Spleen (tissue), 7 donors: Measurements from ENCODE around the gene NXN.

Experiments
- POLR2A ChIP-seq, 3 donors: fragments of 450-650 bp; IDR thresholded peaks; one replicate each; pipeline ENCODE4 v1.5.1; 2017; ENCODE audit warnings: antibody characterized with exemption in 3 of 3, mild to moderate bottlenecking in 1 of 3
- POLR2AphosphoS5 ChIP-seq, 3 donors: sonication (generic); formaldehyde crosslinking; IDR thresholded peaks; one replicate each; pipeline ENCODE4 v1.5.1; 2017; ENCODE audit warnings: antibody characterized with exemption in 3 of 3
- TF ChIP-seq, protein P1 (sequence below), 11 experiments: fragments of 200-600 bp in 7 of 11; fragments of 450-650 bp in 4 of 11; sonication (generic) in 4 of 11; IDR thresholded peaks in 8 of 11; conservative IDR thresholded peaks in 3 of 11; 1 replicate in 7 of 11; 2 replicates in 4 of 11; pipeline versions ENCODE4 v1.4.0 to v1.8.0; 2016 to 2021; ENCODE audit warnings: antibody characterized with exemption in 11 of 11, inconsistent platforms in 4 of 11, mild to moderate bottlenecking in 1 of 11
- donor health status: DM: no; HTN: no; CAD: no; lungs with moderate emphysema.
- donor health status: DM: no; HTN: no; CAD: no.
- donor health status: DM: no; HTN: no; CAD: no.

DNA sequence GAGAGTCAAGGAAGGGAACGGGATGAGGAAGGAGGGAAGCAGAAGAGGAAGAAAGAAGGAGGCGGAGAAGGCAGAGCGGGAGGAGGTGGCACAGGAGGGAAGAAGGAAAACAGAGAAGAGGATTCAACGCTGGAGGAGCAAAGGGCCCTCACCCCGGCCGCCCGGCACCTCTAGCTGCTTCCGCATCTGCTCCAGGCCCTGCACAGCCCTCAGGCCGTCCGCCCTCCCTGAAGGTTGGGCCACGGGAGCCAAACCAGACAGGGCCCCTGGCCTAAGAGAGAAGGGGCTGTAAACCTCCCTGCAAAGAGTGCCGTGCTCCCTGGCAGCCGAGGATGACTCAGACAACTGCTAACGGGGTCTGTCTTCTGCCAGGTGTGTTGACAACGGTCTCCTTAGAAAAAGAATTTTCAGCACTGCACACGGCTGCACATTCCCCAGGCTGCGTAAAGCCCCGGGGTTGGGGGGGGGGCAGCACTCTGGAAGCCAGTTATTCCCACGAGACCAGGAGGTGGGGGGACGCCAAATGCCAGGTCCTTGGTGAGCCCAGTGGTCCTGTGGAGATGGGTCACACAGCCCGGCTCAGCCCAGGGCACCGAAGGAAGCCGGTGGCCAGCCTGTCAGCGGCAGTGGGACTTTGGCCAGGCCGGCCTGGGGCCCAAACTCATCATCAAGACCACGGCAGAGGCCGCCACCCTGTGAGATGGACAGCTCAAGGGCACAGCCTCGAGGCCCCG is 168.4 kb downstream of the NXN start:
- TF ChIP-seq, protein P1, sequence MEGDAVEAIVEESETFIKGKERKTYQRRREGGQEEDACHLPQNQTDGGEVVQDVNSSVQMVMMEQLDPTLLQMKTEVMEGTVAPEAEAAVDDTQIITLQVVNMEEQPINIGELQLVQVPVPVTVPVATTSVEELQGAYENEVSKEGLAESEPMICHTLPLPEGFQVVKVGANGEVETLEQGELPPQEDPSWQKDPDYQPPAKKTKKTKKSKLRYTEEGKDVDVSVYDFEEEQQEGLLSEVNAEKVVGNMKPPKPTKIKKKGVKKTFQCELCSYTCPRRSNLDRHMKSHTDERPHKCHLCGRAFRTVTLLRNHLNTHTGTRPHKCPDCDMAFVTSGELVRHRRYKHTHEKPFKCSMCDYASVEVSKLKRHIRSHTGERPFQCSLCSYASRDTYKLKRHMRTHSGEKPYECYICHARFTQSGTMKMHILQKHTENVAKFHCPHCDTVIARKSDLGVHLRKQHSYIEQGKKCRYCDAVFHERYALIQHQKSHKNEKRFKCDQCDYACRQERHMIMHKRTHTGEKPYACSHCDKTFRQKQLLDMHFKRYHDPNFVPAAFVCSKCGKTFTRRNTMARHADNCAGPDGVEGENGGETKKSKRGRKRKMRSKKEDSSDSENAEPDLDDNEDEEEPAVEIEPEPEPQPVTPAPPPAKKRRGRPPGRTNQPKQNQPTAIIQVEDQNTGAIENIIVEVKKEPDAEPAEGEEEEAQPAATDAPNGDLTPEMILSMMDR (IDR thresholded peaks at IDR 0.05 in 8 of 11, conservative IDR thresholded peaks at IDR 0.05 in 3 of 11) = no peak
- TF ChIP-seq POLR2A (IDR thresholded peaks at IDR 0.05) (no peak), POLR2AphosphoS5 (IDR thresholded peaks at IDR 0.05) (no peak)
